Endothelial cell of umbilical vein (primary cell): ENCODE measurements around the gene MAP2K5. TPM values are rescaled to one million over a fixed set of nuclear protein-coding genes. Genes with fewer than 3 reads are reported as not detected.

Experiments used
- BruUV-seq: library from RNA; stranded (reverse); fragments of 400-500 nt; replicated peaks from 2 replicates; lab custom pipeline; 2021; lab: Mats Ljungman, UMichigan
- CTCF ChIA-PET: fragments of 300-600, 350-600 bp; sonication (Branson Sonifier 250); formaldehyde crosslinking; loops from one replicate; lab custom pipeline; 2021; ENCODE audit warnings: antibody characterized with exemption, inconsistent platforms; lab: Charles Lee
- POLR2A ChIA-PET: fragments of 300-600, 350-600 bp; sonication (Branson Sonifier 250); formaldehyde crosslinking; loops from one replicate; lab custom pipeline; 2021; ENCODE audit warnings: antibody characterized with exemption, inconsistent platforms; lab: Charles Lee
- DNase-seq: peaks from one replicate; pipeline ENCODE4 v3.0.0-alpha.2; 2011; ENCODE audit warnings: low read depth, low spot score
- FAIRE-seq: peaks from 2 replicates; lab custom pipeline; 2011; peaks lifted over from hg19 to GRCh38; lab: Jason Lieb, UNC
- H2AFZ ChIP-seq: 2 replicates; pipeline ENCODE4 v1.6.0; 2012; ENCODE audit warnings: low read depth, low read length, control low read depth, inconsistent platforms
- H3K27ac ChIP-seq: 2 replicates; pipeline ENCODE4 v1.5.1; 2011; ENCODE audit warnings: low read depth, mild to moderate bottlenecking, control low read depth, low read length, moderate library complexity; ENCODE audit not compliant: insufficient read depth
- H3K27me3 ChIP-seq, 2 experiments: 2 replicates each; pipeline versions ENCODE4 v1.6.0 to v1.6.1; 2011; ENCODE audit warnings: low read length in 2 of 2, mixed read lengths in 1 of 2; ENCODE audit not compliant: control insufficient read depth in 2 of 2, insufficient read depth in 2 of 2
- H3K36me3 ChIP-seq, 2 experiments: 2 replicates in 1 of 2; 3 replicates in 1 of 2; pipeline ENCODE4 v1.5.1; 2011; ENCODE audit warnings: low read length in 2 of 2, mild to moderate bottlenecking in 1 of 2, moderate library complexity in 1 of 2; ENCODE audit not compliant: control insufficient read depth in 2 of 2, insufficient read depth in 2 of 2; ENCODE audit errors: extremely low read depth in 1 of 2
- H3K4me1 ChIP-seq: 3 replicates; pipeline ENCODE4 v1.5.1; 2011; ENCODE audit warnings: mild to moderate bottlenecking, low read length; ENCODE audit not compliant: control insufficient read depth, insufficient read depth; ENCODE audit errors: extremely low read depth
- H3K4me2 ChIP-seq: 2 replicates; pipeline ENCODE4 v1.6.1; 2011; ENCODE audit warnings: low read length, control low read depth, mixed read lengths; ENCODE audit not compliant: insufficient read depth
- H3K4me3 ChIP-seq, 3 experiments: fragments of 200-600 bp in 1 of 3; sonication (generic), shearing (Covaris generic) in 1 of 3; replicated peaks in 1 of 3; 2 replicates each; pipeline ENCODE4 v1.5.1; 2011 to 2016; ENCODE audit warnings: control low read depth in 3 of 3, low read length in 3 of 3, mild to moderate bottlenecking in 2 of 3, inconsistent platforms in 1 of 3, low read depth in 1 of 3, moderate library complexity in 1 of 3; ENCODE audit not compliant: insufficient read depth in 1 of 3
- H3K79me2 ChIP-seq: 2 replicates; pipeline ENCODE4 v1.6.0; 2012; ENCODE audit warnings: low read length, inconsistent platforms; ENCODE audit not compliant: control insufficient read depth, insufficient read depth
- H3K9ac ChIP-seq: replicated peaks from 2 replicates; pipeline ENCODE3; 2011; ENCODE audit warnings: low read length, control low read depth; ENCODE audit not compliant: insufficient read depth; ENCODE audit errors: extremely low read depth
- H3K9me1 ChIP-seq: replicated peaks from 3 replicates; pipeline ENCODE4 v1.6.0; 2011; ENCODE audit warnings: mild to moderate bottlenecking, low read length; ENCODE audit not compliant: control insufficient read depth, insufficient read depth; ENCODE audit errors: extremely low read depth
- H3K9me3 ChIP-seq: replicated peaks from 2 replicates; pipeline ENCODE4 v1.5.1; 2012; ENCODE audit warnings: low read length, inconsistent platforms; ENCODE audit not compliant: control insufficient read depth, insufficient read depth
- H4K20me1 ChIP-seq: replicated peaks from 2 replicates; pipeline ENCODE3; 2011; ENCODE audit warnings: mild to moderate bottlenecking, low read length; ENCODE audit not compliant: control insufficient read depth, insufficient read depth; ENCODE audit errors: extremely low read depth
- EZH2 ChIP-seq: IDR thresholded peaks from 2 replicates; pipeline ENCODE4 v1.6.1; 2012; ENCODE audit warnings: borderline replicate concordance, low read depth, mild to moderate bottlenecking, moderate library complexity, low read length, inconsistent platforms; ENCODE audit not compliant: severe bottlenecking
- FOS ChIP-seq: IDR thresholded peaks from 2 replicates; pipeline ENCODE4 v1.6.1; 2011; ENCODE audit warnings: mild to moderate bottlenecking, low read length, moderate library complexity, borderline replicate concordance; ENCODE audit not compliant: insufficient read depth
- GATA2 ChIP-seq: IDR thresholded peaks from 2 replicates; pipeline ENCODE4 v1.7.0; 2011; ENCODE audit warnings: low read depth, mild to moderate bottlenecking, moderate library complexity, mixed read lengths, low read length; ENCODE audit not compliant: insufficient read length, insufficient read depth
- JUN ChIP-seq: IDR thresholded peaks from 2 replicates; pipeline ENCODE4 v1.6.1; 2011; ENCODE audit warnings: borderline replicate concordance, low read depth; ENCODE audit not compliant: insufficient read length, insufficient read depth
- MYC ChIP-seq: IDR thresholded peaks from one replicate; pipeline ENCODE4 v1.6.1; 2011; ENCODE audit warnings: mild to moderate bottlenecking, low read depth, low read length
- POLR2A ChIP-seq: IDR thresholded peaks from 2 replicates; pipeline ENCODE4 v1.6.1; 2012; ENCODE audit warnings: low read depth, mild to moderate bottlenecking, control low read depth, low read length
- POLR2AphosphoS5 ChIP-seq: IDR thresholded peaks from 2 replicates; pipeline ENCODE4 v1.6.1; 2012; ENCODE audit warnings: low read depth, mild to moderate bottlenecking, control low read depth, low read length, moderate library complexity; ENCODE audit not compliant: insufficient read depth
- dilution Hi-C: fragments of 300-500 bp; cut with MboI; formaldehyde crosslinking; loops from one replicate; pipeline ENCODE4 v1.15.0; 2019; ENCODE audit warnings: low sequenced_read_pairs; ENCODE audit not compliant: extremely low pct_ligation_motif_present
- intact Hi-C: fragments of 100-400 bp; cut with micrococcal nuclease; formaldehyde crosslinking; loops from one replicate; pipeline ENCODE4 v1.10.0; 2022
- polyA plus RNA-seq, 4 experiments: library from polyadenylated mRNA; depleted of rRNA in 3 of 4; stranded (reverse) in 3 of 4; unstranded in 1 of 4; fragments of >200 nt; gene quantifications; 2 replicates each; pipeline versions ENCODE4 v1.2.1 to v1.2.3, GENCODE V29; 2011 to 2012; ENCODE audit warnings: missing spikeins in 1 of 4
- total RNA-seq: library from RNA; stranded (reverse); gene quantifications from 2 replicates; pipeline ENCODE4 v1.2.3, GENCODE V29; 2021
- TF ChIP-seq, protein P1 (sequence below), 2 donors: IDR thresholded peaks; 1 replicate in 1 of 2; 2 replicates in 1 of 2; pipeline ENCODE4 v1.5.1; 2011; ENCODE audit warnings: low read length in 2 of 2, mild to moderate bottlenecking in 2 of 2, moderate library complexity in 2 of 2, control low read depth in 1 of 2, inconsistent platforms in 1 of 2, low read depth in 1 of 2; ENCODE audit not compliant: insufficient read depth in 1 of 2; ENCODE audit errors: extremely low read depth in 1 of 2
- TF ChIP-seq, protein P2 (sequence below): IDR thresholded peaks from 2 replicates; pipeline ENCODE4 v1.6.1; 2011; ENCODE audit not compliant: insufficient read depth, insufficient read length

MAP2K5 gene
- total and polyA plus RNA-seq, 2 donors (not counting 3 experiments of a cell fraction or from before 2014, with no cell fraction given), result 4.9 to 24.7 TPM

DNA sequence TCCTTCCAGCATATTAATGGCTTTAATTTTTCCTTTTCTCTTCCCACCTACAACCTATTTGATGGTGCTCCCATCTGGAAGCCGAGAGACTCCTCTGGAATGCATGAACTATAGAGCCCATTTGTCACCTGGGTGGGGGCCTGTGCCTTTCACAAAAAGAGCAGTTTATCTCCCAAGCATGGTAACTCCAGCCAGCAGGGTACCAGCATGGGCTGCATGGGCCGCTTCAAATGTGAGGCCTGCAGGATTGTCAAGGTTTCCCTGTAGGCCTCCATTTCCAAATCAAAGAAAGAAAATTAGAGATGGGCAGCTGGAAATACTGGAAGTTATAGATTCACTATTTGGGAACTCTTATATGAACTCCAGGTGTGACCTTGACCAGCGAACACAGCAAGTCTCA lies 232.1 kb downstream of the MAP2K5 start:
- Histone ChIP-seq H3K4me2 (no peak overlapping the region), H3K4me3 (no peak overlapping the region), H3K36me3 (no peaks in the 10 kb centered on the region), H3K79me2 (no peaks in the 10 kb centered on the region), H3K27ac (no peak overlapping the region), H3K27me3 (no peaks in the 10 kb centered on the region), H3K9ac (no peak overlapping the region), H3K4me1 (no peaks in the 10 kb centered on the region), H4K20me1 (no peaks in the 10 kb centered on the region), H3K9me3 (no peaks in the 10 kb centered on the region), H3K9me1 (no peaks in the 10 kb centered on the region), H2AFZ (no peak overlapping the region)
- ChIA-PET CTCF (no interaction called here), POLR2A (no interaction called here)
- no TSS peak for BruUV-seq
- intact Hi-C loops, result no loop called here
- DNase-seq, result no peak
- dilution Hi-C loops, result no loop called here
- FAIRE-seq, result no peak
- TF ChIP-seq POLR2A (no peak), POLR2AphosphoS5 (no peak), JUN (no peak), EZH2 (no peak), GATA2 (no peak), MYC (no peak), FOS (no peak)
- TF ChIP-seq, protein P1, sequence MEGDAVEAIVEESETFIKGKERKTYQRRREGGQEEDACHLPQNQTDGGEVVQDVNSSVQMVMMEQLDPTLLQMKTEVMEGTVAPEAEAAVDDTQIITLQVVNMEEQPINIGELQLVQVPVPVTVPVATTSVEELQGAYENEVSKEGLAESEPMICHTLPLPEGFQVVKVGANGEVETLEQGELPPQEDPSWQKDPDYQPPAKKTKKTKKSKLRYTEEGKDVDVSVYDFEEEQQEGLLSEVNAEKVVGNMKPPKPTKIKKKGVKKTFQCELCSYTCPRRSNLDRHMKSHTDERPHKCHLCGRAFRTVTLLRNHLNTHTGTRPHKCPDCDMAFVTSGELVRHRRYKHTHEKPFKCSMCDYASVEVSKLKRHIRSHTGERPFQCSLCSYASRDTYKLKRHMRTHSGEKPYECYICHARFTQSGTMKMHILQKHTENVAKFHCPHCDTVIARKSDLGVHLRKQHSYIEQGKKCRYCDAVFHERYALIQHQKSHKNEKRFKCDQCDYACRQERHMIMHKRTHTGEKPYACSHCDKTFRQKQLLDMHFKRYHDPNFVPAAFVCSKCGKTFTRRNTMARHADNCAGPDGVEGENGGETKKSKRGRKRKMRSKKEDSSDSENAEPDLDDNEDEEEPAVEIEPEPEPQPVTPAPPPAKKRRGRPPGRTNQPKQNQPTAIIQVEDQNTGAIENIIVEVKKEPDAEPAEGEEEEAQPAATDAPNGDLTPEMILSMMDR (IDR thresholded peaks at IDR 0.05; ENCODE audit: extremely low read depth in 1 of 2, insufficient read depth in 1 of 2, low read depth in 1 of 2, low read length in 2 of 2), result no peak
- TF ChIP-seq, protein P2, sequence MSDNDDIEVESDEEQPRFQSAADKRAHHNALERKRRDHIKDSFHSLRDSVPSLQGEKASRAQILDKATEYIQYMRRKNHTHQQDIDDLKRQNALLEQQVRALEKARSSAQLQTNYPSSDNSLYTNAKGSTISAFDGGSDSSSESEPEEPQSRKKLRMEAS, result no peak
